Endothelial cell of umbilical vein (primary cell): ENCODE measurements around the gene SPAG17. TPM values are rescaled to one million over a fixed set of nuclear protein-coding genes. Genes with fewer than 3 reads are reported as not detected.

Source experiments
- BruUV-seq: library from RNA; stranded (reverse); fragments of 400-500 nt; replicated peaks from 2 replicates; lab custom pipeline; 2021; lab: Mats Ljungman, UMichigan
- CTCF ChIA-PET: fragments of 300-600, 350-600 bp; sonication (Branson Sonifier 250); formaldehyde crosslinking; loops from one replicate; lab custom pipeline; 2021; ENCODE audit warnings: antibody characterized with exemption, inconsistent platforms; lab: Charles Lee
- POLR2A ChIA-PET: fragments of 300-600, 350-600 bp; sonication (Branson Sonifier 250); formaldehyde crosslinking; loops from one replicate; lab custom pipeline; 2021; ENCODE audit warnings: antibody characterized with exemption, inconsistent platforms; lab: Charles Lee
- DNase-seq: peaks from one replicate; pipeline ENCODE4 v3.0.0-alpha.2; 2011; ENCODE audit warnings: low read depth, low spot score
- FAIRE-seq: peaks from 2 replicates; lab custom pipeline; 2011; peaks lifted over from hg19 to GRCh38; lab: Jason Lieb, UNC
- H2AFZ ChIP-seq: 2 replicates; pipeline ENCODE4 v1.6.0; 2012; ENCODE audit warnings: low read depth, low read length, control low read depth, inconsistent platforms
- H3K27ac ChIP-seq: 2 replicates; pipeline ENCODE4 v1.5.1; 2011; ENCODE audit warnings: low read depth, mild to moderate bottlenecking, control low read depth, low read length, moderate library complexity; ENCODE audit not compliant: insufficient read depth
- H3K27me3 ChIP-seq, 2 experiments: 2 replicates each; pipeline versions ENCODE4 v1.6.0 to v1.6.1; 2011; ENCODE audit warnings: low read length in 2 of 2, mixed read lengths in 1 of 2; ENCODE audit not compliant: control insufficient read depth in 2 of 2, insufficient read depth in 2 of 2
- H3K36me3 ChIP-seq, 2 experiments: 2 replicates in 1 of 2; 3 replicates in 1 of 2; pipeline ENCODE4 v1.5.1; 2011; ENCODE audit warnings: low read length in 2 of 2, mild to moderate bottlenecking in 1 of 2, moderate library complexity in 1 of 2; ENCODE audit not compliant: control insufficient read depth in 2 of 2, insufficient read depth in 2 of 2; ENCODE audit errors: extremely low read depth in 1 of 2
- H3K4me1 ChIP-seq: 3 replicates; pipeline ENCODE4 v1.5.1; 2011; ENCODE audit warnings: mild to moderate bottlenecking, low read length; ENCODE audit not compliant: control insufficient read depth, insufficient read depth; ENCODE audit errors: extremely low read depth
- H3K4me2 ChIP-seq: 2 replicates; pipeline ENCODE4 v1.6.1; 2011; ENCODE audit warnings: low read length, control low read depth, mixed read lengths; ENCODE audit not compliant: insufficient read depth
- H3K4me3 ChIP-seq, 3 experiments: fragments of 200-600 bp in 1 of 3; sonication (generic), shearing (Covaris generic) in 1 of 3; replicated peaks in 1 of 3; 2 replicates each; pipeline ENCODE4 v1.5.1; 2011 to 2016; ENCODE audit warnings: control low read depth in 3 of 3, low read length in 3 of 3, mild to moderate bottlenecking in 2 of 3, inconsistent platforms in 1 of 3, low read depth in 1 of 3, moderate library complexity in 1 of 3; ENCODE audit not compliant: insufficient read depth in 1 of 3
- H3K79me2 ChIP-seq: 2 replicates; pipeline ENCODE4 v1.6.0; 2012; ENCODE audit warnings: low read length, inconsistent platforms; ENCODE audit not compliant: control insufficient read depth, insufficient read depth
- H3K9ac ChIP-seq: replicated peaks from 2 replicates; pipeline ENCODE3; 2011; ENCODE audit warnings: low read length, control low read depth; ENCODE audit not compliant: insufficient read depth; ENCODE audit errors: extremely low read depth
- H3K9me1 ChIP-seq: replicated peaks from 3 replicates; pipeline ENCODE4 v1.6.0; 2011; ENCODE audit warnings: mild to moderate bottlenecking, low read length; ENCODE audit not compliant: control insufficient read depth, insufficient read depth; ENCODE audit errors: extremely low read depth
- H3K9me3 ChIP-seq: replicated peaks from 2 replicates; pipeline ENCODE4 v1.5.1; 2012; ENCODE audit warnings: low read length, inconsistent platforms; ENCODE audit not compliant: control insufficient read depth, insufficient read depth
- H4K20me1 ChIP-seq: replicated peaks from 2 replicates; pipeline ENCODE3; 2011; ENCODE audit warnings: mild to moderate bottlenecking, low read length; ENCODE audit not compliant: control insufficient read depth, insufficient read depth; ENCODE audit errors: extremely low read depth
- EZH2 ChIP-seq: IDR thresholded peaks from 2 replicates; pipeline ENCODE4 v1.6.1; 2012; ENCODE audit warnings: borderline replicate concordance, low read depth, mild to moderate bottlenecking, moderate library complexity, low read length, inconsistent platforms; ENCODE audit not compliant: severe bottlenecking
- FOS ChIP-seq: IDR thresholded peaks from 2 replicates; pipeline ENCODE4 v1.6.1; 2011; ENCODE audit warnings: mild to moderate bottlenecking, low read length, moderate library complexity, borderline replicate concordance; ENCODE audit not compliant: insufficient read depth
- GATA2 ChIP-seq: IDR thresholded peaks from 2 replicates; pipeline ENCODE4 v1.7.0; 2011; ENCODE audit warnings: low read depth, mild to moderate bottlenecking, moderate library complexity, mixed read lengths, low read length; ENCODE audit not compliant: insufficient read length, insufficient read depth
- JUN ChIP-seq: IDR thresholded peaks from 2 replicates; pipeline ENCODE4 v1.6.1; 2011; ENCODE audit warnings: borderline replicate concordance, low read depth; ENCODE audit not compliant: insufficient read length, insufficient read depth
- MAX ChIP-seq: IDR thresholded peaks from 2 replicates; pipeline ENCODE4 v1.6.1; 2011; ENCODE audit not compliant: insufficient read depth, insufficient read length
- MYC ChIP-seq: IDR thresholded peaks from one replicate; pipeline ENCODE4 v1.6.1; 2011; ENCODE audit warnings: mild to moderate bottlenecking, low read depth, low read length
- POLR2A ChIP-seq: IDR thresholded peaks from 2 replicates; pipeline ENCODE4 v1.6.1; 2012; ENCODE audit warnings: low read depth, mild to moderate bottlenecking, control low read depth, low read length
- POLR2AphosphoS5 ChIP-seq: IDR thresholded peaks from 2 replicates; pipeline ENCODE4 v1.6.1; 2012; ENCODE audit warnings: low read depth, mild to moderate bottlenecking, control low read depth, low read length, moderate library complexity; ENCODE audit not compliant: insufficient read depth
- dilution Hi-C: fragments of 300-500 bp; cut with MboI; formaldehyde crosslinking; loops from one replicate; pipeline ENCODE4 v1.15.0; 2019; ENCODE audit warnings: low sequenced_read_pairs; ENCODE audit not compliant: extremely low pct_ligation_motif_present
- intact Hi-C: fragments of 100-400 bp; cut with micrococcal nuclease; formaldehyde crosslinking; loops from one replicate; pipeline ENCODE4 v1.10.0; 2022
- polyA plus RNA-seq, 4 experiments: library from polyadenylated mRNA; depleted of rRNA in 3 of 4; stranded (reverse) in 3 of 4; unstranded in 1 of 4; fragments of >200 nt; gene quantifications; 2 replicates each; pipeline versions ENCODE4 v1.2.1 to v1.2.3, GENCODE V29; 2011 to 2012; ENCODE audit warnings: missing spikeins in 1 of 4
- total RNA-seq: library from RNA; stranded (reverse); gene quantifications from 2 replicates; pipeline ENCODE4 v1.2.3, GENCODE V29; 2021
- TF ChIP-seq, protein P1 (sequence below), 2 donors: IDR thresholded peaks; 1 replicate in 1 of 2; 2 replicates in 1 of 2; pipeline ENCODE4 v1.5.1; 2011; ENCODE audit warnings: low read length in 2 of 2, mild to moderate bottlenecking in 2 of 2, moderate library complexity in 2 of 2, control low read depth in 1 of 2, inconsistent platforms in 1 of 2, low read depth in 1 of 2; ENCODE audit not compliant: insufficient read depth in 1 of 2; ENCODE audit errors: extremely low read depth in 1 of 2

The SPAG17 gene
- total and polyA plus RNA-seq, 2 donors (not counting 3 experiments of a cell fraction or from before 2014, with no cell fraction given), result not detected

- ChIA-PET POLR2A (no interaction called here), CTCF (no interaction called here)
- no peak for FAIRE-seq
- dilution Hi-C loops, result no loop called here
- no peaks in the 10 kb centered on the region for H3K27me3 ChIP-seq
- intact Hi-C loops, result no loop called here
- no peaks in the 10 kb centered on the region for H3K4me1 ChIP-seq
- no peak overlapping the region for H3K4me3 ChIP-seq
- H2AFZ ChIP-seq, result no peak overlapping the region
- TF ChIP-seq EZH2 (no peak), MYC (no peak), MAX (no peak), POLR2AphosphoS5 (no peak), FOS (no peak), GATA2 (no peak), POLR2A (no peak)
- no peak for DNase-seq
- no peaks in the 10 kb centered on the region for H3K9me1 ChIP-seq
- no peak overlapping the region for H3K27ac ChIP-seq
- no peaks in the 10 kb centered on the region for H3K9me3 ChIP-seq
- no peaks in the 10 kb centered on the region for H3K36me3 ChIP-seq
- BruUV-seq, result no TSS peak
- H3K4me2 ChIP-seq, result no peak overlapping the region
- H3K79me2 ChIP-seq, result no peaks in the 10 kb centered on the region
- H3K9ac ChIP-seq, result no peak overlapping the region
- no peaks in the 10 kb centered on the region for H4K20me1 ChIP-seq
Measured at GRCh38 chr1:118101515-118101844, 83.5 kb downstream of the SPAG17 start.

- Histone ChIP-seq H3K9me1 (no peaks in the 10 kb centered on the region), H2AFZ (no peak overlapping the region), H3K79me2 (no peaks in the 10 kb centered on the region), H3K27ac (no peak overlapping the region), H3K27me3 (no peaks in the 10 kb centered on the region), H3K4me2 (no peak overlapping the region), H3K4me3 (no peak overlapping the region), H3K9ac (no peak overlapping the region), H3K4me1 (no peaks in the 10 kb centered on the region), H3K9me3 (no peaks in the 10 kb centered on the region), H4K20me1 (no peaks in the 10 kb centered on the region), H3K36me3 (no peaks in the 10 kb centered on the region)
- CTCF ChIA-PET, result no interaction called here
- FAIRE-seq (no peak), DNase-seq (no peak)
- POLR2A ChIA-PET, result no interaction called here
- TF ChIP-seq GATA2 (no peak), EZH2 (no peak), POLR2A (no peak), POLR2AphosphoS5 (no peak), JUN (no peak), MAX (no peak), FOS (no peak), MYC (no peak)
- TF ChIP-seq, protein P1, sequence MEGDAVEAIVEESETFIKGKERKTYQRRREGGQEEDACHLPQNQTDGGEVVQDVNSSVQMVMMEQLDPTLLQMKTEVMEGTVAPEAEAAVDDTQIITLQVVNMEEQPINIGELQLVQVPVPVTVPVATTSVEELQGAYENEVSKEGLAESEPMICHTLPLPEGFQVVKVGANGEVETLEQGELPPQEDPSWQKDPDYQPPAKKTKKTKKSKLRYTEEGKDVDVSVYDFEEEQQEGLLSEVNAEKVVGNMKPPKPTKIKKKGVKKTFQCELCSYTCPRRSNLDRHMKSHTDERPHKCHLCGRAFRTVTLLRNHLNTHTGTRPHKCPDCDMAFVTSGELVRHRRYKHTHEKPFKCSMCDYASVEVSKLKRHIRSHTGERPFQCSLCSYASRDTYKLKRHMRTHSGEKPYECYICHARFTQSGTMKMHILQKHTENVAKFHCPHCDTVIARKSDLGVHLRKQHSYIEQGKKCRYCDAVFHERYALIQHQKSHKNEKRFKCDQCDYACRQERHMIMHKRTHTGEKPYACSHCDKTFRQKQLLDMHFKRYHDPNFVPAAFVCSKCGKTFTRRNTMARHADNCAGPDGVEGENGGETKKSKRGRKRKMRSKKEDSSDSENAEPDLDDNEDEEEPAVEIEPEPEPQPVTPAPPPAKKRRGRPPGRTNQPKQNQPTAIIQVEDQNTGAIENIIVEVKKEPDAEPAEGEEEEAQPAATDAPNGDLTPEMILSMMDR (IDR thresholded peaks at IDR 0.05; ENCODE audit: extremely low read depth in 1 of 2, insufficient read depth in 1 of 2, low read depth in 1 of 2, low read length in 2 of 2), result no peak
- BruUV-seq, result no TSS peak
- dilution Hi-C loops, result no loop called here
- intact Hi-C loops, result no loop called here
Measured at GRCh38 chr1:118100686-118101514, 84.1 kb downstream of the SPAG17 start.
